Stimulated activated CD8-positive, alpha-beta memory T cell treated with anti-CD3 and anti-CD28 coated beads, Interleukin-12 subunit alpha, Interleukin-12 subunit beta, amount 100 ng/mL, for 24 hours (primary cell): ENCODE data around the gene DOCK7.
"Not testable (repeated sequence)": the region's sequence is repeated elsewhere in the genome, so short reads cannot be mapped to it uniquely, and the experiment has no call there.

Experiments used
- DNase-seq: peaks from one replicate; pipeline ENCODE4 v3.0.0-alpha.2; 2020; ENCODE audit errors: extremely low read depth

DOCK7 gene

GRCh38 chr1:62613325-62613727 is 74.9 kb downstream of the DOCK7 start:
- no peak for DNase-seq

GRCh38 chr1:62612770-62613169 is 75.4 kb downstream of the DOCK7 start:
- DNase-seq: no peak

DNA sequence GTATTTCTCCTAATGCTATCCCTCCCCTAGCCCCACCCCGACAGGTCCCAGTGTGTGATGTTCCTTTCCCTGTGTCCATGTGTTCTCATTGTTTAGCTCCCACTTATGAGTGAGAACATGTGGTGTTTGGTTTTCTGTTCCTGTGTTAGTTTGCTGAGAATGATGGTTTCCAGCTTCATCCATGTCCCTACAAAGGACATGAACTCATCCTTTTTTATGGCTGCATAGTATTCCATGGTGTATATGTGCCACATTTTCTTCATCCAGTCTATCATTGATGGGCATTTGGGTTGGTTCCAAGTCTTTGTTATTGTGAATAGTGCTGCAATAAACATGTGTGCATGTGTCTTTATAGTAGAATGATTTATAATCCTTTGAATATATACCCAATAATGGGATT is 77.6 kb downstream of the DOCK7 start:
- not testable (repeated sequence) for DNase-seq

- DNase-seq: no peak
Measured at GRCh38 chr1:62608905-62609304, 79.3 kb downstream of the DOCK7 start.

- DNase-seq: no peak
Measured at GRCh38 chr1:62601457-62601856, 86.7 kb downstream of the DOCK7 start.

- DNase-seq: no peak
Measured at GRCh38 chr1:62599044-62599443, 89.1 kb downstream of the DOCK7 start.

GRCh38 chr1:62597281-62597680 is 90.9 kb downstream of the DOCK7 start, which contains the start of gene ANGPTL3:
TSS of gene ANGPTL3 (plus strand) at chr1:62597520. CDS start at chr1:62597567, 47 bp downstream.
- no peak for DNase-seq

DNA sequence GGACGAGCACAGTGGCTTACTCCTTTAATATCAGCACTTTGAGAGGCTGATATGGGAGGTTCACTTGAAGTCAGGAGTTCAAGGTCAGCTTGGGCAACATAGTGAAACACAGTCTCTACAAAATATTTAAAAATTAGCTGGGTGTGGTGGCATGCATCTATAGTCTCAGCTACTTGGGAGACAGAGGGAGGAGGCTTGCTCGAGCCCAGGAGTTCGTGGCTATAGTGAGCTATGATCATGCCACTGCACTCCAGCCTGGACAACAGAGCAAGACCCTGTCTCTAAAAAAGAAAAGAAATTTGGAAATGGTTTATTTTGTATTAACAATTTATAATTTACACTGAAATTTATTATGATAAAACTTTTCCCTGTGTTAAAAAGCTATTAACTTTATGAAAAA is 92.5 kb downstream of the DOCK7 start:
- DNase-seq: no peak

DNA sequence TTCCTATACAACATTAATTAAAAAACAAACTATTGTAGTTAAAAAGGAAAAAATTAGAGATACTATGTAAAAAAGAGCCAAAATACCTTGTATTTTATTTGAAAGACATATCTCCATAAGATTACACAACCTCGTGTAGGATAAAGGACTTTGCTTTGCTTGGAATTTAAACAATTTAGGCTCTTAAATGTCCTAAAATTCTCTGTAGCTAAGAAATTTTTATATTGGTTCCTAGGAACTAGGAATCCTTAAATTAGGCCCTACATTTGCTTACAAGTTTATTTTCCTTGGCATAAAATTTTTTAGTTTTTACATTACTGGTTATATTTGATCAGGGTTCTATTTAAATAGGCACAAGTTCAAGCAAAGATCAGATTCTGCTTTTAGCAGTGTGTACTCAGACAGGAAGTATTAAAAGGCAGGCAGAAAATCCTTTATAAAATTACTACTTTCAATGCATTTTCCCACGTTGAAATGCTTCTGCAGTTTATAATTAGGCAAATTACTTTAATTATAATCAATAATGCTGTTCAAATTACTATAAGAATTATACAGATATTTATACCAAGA is 94.3 kb downstream of the DOCK7 start:
- no peak for DNase-seq

- DNase-seq: no peak
Measured at GRCh38 chr1:62590970-62591368, 97.2 kb downstream of the DOCK7 start.

- DNase-seq: no peak
Measured at GRCh38 chr1:62590255-62590969, 97.8 kb downstream of the DOCK7 start.

DNA sequence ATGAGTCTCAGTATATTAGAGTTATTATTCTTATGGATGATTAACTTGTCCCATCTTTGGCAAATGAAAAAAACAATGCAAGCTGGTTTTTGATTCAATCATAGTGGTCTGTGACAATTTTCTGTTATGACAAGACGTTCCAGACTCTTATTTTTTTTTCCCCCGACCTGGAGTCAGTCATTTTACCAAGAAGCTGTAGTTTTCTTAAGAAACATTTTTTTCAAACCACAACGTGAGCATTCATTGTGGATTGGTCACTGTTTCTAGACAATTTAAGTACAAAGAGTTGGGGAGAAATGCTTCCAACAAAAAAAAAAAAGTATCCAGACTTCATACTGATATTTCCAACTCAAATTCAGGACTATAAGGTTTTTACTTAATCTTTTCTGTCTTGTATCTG is 98.9 kb downstream of the DOCK7 start:
- DNase-seq: no peak

DNA sequence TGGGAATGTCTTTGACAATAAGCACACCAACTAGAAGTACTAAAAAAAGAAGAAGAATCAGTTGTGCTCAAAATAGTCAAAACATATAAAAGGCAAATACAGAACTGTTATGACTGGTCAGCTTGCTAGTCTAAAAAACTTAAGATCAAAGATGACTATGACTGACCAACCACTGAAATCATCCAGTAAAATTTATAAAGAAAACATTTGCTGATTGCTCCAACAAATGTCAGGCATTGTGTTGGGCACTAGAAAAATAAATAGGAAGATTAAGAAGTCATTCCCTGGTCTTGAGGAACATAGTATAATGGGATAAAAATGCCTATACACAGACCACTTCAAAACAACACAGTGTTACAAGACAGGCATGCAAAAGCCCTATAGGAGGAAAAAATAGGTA is 100.2 kb downstream of the DOCK7 start:
- no peak for DNase-seq

GRCh38 chr1:62585469-62586155 is 102.6 kb downstream of the DOCK7 start:
- DNase-seq: no peak

DNA sequence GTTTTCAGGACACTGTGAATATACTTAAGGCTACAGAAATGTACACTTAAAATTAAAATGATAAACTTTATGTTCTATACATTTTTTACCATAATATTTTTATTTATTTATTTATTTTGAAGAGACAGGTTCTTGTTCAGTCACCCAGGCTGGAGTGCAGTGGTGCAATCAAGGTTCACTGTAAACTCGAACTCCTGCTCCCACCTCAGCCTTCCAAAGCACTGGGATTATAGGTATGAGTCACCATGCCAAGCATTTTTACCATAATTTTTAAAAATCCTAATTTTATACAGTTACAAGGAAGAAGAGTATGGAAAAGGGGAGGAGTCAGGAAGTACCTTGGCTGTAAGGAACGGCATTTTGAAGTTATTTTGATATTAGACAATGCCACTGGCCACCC is 114.5 kb downstream of the DOCK7 start:
- DNase-seq: no peak

- no peak for DNase-seq
Measured at GRCh38 chr1:62572476-62572875, 115.7 kb downstream of the DOCK7 start.

GRCh38 chr1:62571517-62571916 is 116.7 kb downstream of the DOCK7 start:
- DNase-seq: not testable (repeated sequence)

GRCh38 chr1:62567926-62568325 is 120.3 kb downstream of the DOCK7 start:
- DNase-seq: not testable (repeated sequence)

DNA sequence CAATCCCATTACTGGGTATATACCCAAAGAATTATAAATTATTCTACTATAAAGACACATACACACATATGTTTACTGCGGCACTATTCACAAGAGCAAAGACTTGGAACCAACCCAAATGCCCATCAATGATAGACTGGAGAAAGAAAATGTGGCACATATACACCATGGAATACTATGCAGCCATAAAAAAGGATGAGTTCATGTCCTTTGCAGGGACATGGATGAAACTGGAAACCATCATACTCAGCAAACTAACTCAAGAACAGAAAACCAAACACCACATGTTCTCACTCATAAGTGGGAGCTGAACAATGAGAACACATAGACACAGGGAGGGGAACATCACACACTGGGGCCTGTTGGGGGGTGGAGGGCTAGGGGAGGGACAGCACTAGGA is 121.0 kb downstream of the DOCK7 start:
- not testable (repeated sequence) for DNase-seq

DNA sequence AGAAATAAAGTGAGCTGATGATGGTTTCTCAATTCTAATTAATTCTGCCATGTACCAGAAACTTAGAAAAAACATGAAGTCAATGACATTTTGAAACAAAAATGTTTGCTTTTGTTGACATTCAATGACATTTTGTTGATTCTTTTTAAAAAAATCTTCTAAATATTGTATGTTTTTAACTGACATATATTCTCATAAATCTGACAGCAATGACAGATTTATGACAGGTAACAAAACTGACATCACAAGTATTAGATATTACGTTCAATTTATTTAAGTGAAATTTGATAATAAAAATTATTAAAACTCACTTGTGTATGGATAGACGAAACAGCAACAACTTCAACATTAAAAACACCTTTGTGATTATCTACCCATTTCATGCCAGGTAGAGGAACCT is 126.9 kb downstream of the DOCK7 start:
- no peak for DNase-seq

- DNase-seq: no peak
Measured at GRCh38 chr1:62544570-62544969, 143.6 kb downstream of the DOCK7 start.

GRCh38 chr1:62541048-62541447 is 147.1 kb downstream of the DOCK7 start:
- DNase-seq: no peak

DNA sequence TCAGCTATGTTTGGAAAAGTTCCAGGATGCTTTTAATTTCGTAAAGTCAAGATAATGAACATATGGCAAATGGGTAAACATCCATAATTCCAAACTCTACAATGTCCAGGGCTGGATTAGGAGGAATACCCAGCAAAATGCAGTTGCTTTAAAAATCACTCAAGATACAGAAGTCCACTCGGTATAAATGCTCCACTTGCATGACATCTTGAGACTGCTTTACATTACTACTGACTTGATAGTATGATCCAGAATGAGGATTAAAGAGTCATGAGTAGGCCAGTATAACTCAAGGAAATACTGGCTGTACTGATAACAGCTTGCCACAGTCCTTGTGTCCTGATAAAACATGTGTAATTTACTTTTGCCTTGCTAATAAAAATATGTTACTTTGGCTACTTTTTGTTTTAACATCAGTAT is 149.1 kb downstream of the DOCK7 start:
- no peak for DNase-seq
